SU-DHL-6 (cell line): ENCODE measurements around the gene EPN1.

Experiments
- EZH2phosphoT487 ChIP-seq: fragments of 200-600 bp; sonication (generic), shearing (Covaris generic); conservative IDR thresholded peaks from 2 replicates; pipeline ENCODE4 v1.6.1; 2018; ENCODE audit warnings: mild to moderate bottlenecking, antibody characterized with exemption, low read length, moderate library complexity, mixed read lengths
- TF ChIP-seq, protein P1 (sequence below): fragments of 200-600 bp; sonication (generic); IDR thresholded peaks from one replicate; pipeline ENCODE4 v1.5.1; 2017; ENCODE audit warnings: antibody characterized with exemption, mild to moderate bottlenecking, low read length, moderate library complexity; ENCODE audit not compliant: insufficient read depth, poor library complexity, severe bottlenecking

DNA sequence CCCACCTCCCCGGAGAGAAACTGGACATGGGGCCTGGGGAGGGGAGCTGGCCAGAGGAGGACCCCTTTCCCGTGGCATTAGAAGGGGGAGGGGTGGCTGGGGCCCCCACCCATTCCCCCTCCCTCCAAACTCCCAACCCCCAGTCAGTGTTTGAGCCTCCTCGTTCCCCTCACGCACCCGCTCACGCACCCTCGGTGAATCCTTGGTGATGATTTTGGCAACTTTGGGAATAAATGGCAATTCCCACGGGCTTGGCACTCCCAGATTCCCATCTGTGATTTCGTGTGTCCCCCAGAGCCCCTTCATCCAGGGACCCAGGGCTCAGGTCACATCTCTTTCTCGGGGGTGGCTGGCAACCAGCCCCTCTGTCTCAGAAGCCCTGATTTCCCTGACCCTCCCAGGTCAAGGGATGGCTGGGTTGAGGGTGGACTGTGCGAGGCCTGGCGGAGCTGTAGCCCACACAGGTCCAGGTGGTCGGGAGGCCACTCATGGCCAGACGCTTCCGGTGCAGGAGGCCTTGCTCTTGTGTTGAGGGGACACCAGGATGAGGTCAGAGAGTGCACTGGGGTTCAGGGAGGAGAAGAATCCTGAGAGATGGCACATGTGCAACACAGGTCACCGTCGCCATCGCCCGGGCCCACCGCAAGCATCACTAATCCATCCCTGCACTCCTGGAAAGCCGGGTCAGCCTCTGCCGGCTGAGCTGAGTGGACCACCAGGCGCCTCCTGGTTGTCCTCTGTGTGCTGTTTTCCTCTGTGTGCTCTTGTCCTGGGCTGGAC lies 20.7 kb downstream of the EPN1 start:
- TF ChIP-seq, protein P1, sequence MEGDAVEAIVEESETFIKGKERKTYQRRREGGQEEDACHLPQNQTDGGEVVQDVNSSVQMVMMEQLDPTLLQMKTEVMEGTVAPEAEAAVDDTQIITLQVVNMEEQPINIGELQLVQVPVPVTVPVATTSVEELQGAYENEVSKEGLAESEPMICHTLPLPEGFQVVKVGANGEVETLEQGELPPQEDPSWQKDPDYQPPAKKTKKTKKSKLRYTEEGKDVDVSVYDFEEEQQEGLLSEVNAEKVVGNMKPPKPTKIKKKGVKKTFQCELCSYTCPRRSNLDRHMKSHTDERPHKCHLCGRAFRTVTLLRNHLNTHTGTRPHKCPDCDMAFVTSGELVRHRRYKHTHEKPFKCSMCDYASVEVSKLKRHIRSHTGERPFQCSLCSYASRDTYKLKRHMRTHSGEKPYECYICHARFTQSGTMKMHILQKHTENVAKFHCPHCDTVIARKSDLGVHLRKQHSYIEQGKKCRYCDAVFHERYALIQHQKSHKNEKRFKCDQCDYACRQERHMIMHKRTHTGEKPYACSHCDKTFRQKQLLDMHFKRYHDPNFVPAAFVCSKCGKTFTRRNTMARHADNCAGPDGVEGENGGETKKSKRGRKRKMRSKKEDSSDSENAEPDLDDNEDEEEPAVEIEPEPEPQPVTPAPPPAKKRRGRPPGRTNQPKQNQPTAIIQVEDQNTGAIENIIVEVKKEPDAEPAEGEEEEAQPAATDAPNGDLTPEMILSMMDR, result no peak
- no peak for TF ChIP-seq EZH2phosphoT487
